ENCODE data around the gene NIPAL4. TPM values are rescaled to one million over a fixed set of nuclear protein-coding genes. Genes with fewer than 3 reads are reported as not detected.

Gene NIPAL4
- total RNA-seq, 1 donor from 2014 or later = 10.8 TPM

DNA sequence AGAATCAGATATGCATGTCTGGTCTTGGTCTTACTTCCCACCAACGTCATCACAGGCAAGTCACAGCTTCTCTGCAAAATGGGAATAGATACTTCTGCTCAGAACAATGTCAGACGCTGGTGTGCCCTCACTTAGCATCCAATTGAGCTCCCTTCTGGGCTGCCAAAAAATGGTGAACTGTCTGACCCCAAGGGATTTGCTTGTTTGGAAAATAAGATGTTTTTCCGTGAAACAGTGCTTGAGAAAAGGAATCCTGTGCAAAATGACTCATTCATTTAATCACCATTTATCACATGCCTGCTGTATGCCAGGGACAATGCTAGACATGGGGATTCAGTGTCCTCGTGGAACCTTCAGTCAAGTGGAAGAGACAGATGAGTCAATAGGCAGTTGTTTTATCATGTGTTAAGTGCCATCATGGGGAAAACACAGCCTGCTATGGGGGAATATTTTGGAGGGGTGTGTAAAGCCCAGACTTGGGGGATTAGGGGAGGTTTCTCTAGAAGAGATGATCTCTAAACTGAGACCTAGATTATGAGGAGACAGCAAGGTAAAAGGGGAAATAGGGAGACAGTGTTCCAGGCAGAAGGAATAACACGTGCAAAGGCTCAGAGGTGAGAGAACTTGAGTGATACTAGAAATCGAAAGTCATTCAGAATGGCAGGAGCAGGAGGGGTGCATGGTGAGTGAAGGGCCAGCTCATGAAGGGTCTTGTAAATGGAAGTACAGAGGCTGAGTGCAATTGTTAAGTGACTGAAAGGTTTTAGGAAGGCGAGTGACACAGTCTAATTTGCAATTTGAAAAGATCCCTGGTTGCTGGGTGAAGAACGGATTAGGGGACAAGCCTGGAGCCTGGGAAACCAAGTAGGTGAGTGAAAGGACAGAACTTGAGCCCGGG lies 3.9 kb downstream of the NIPAL4 start:
- no peak for TF ChIP-seq EZH2 (IDR thresholded peaks at IDR 0.05; ENCODE audit: insufficient read depth, low read length)
- TF ChIP-seq, protein P1, sequence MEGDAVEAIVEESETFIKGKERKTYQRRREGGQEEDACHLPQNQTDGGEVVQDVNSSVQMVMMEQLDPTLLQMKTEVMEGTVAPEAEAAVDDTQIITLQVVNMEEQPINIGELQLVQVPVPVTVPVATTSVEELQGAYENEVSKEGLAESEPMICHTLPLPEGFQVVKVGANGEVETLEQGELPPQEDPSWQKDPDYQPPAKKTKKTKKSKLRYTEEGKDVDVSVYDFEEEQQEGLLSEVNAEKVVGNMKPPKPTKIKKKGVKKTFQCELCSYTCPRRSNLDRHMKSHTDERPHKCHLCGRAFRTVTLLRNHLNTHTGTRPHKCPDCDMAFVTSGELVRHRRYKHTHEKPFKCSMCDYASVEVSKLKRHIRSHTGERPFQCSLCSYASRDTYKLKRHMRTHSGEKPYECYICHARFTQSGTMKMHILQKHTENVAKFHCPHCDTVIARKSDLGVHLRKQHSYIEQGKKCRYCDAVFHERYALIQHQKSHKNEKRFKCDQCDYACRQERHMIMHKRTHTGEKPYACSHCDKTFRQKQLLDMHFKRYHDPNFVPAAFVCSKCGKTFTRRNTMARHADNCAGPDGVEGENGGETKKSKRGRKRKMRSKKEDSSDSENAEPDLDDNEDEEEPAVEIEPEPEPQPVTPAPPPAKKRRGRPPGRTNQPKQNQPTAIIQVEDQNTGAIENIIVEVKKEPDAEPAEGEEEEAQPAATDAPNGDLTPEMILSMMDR (IDR thresholded peaks at IDR 0.05; ENCODE audit: insufficient read depth, low read depth, low read length) = no peak
- H3K27ac ChIP-seq (ENCODE audit: low read depth, low read length) = peak overlapping the region; percentile 62
- H3K4me2 ChIP-seq (ENCODE audit: low read length) = peak overlapping the region; percentile 57
- H3K4me3 Mint-ChIP-seq (ENCODE audit: unreplicated experiment) = peak overlapping the region; percentile 48
- peaks cover 10% of the 10 kb centered on the region for H3K27me3 Mint-ChIP-seq (ENCODE audit: low read depth, unreplicated experiment)
- no peaks in the 10 kb centered on the region for H3K36me3 ChIP-seq (ENCODE audit: insufficient read depth, low read length)
- peaks cover 2% of the 10 kb centered on the region for H3K36me3 Mint-ChIP-seq (ENCODE audit: low read depth, unreplicated experiment)
- no peak overlapping the region for H3K4me3 ChIP-seq (ENCODE audit: insufficient read depth, low read depth, low read length)
- no peaks in the 10 kb centered on the region for H3K9me3 ChIP-seq (ENCODE audit: insufficient read depth, low read depth, low read length)
- peak overlapping the region; percentile 42 for H3K9ac ChIP-seq (ENCODE audit: low read length)
- peaks cover 25% of the 10 kb centered on the region for H3K4me1 Mint-ChIP-seq (ENCODE audit: low read depth, unreplicated experiment)
- no peaks in the 10 kb centered on the region for H3K27me3 ChIP-seq (ENCODE audit: insufficient read depth, low read length)
- H2AFZ ChIP-seq (ENCODE audit: low read depth, low read length) = no peak overlapping the region
- H3K79me2 ChIP-seq (ENCODE audit: insufficient read depth, low read length) = no peaks in the 10 kb centered on the region
- no peaks in the 10 kb centered on the region for H4K20me1 ChIP-seq (ENCODE audit: insufficient read depth, low read length)
- FAIRE-seq (no peak), DNase-seq (ENCODE audit: low read depth) (peak; percentile 73)
- H3K9me3 Mint-ChIP-seq (ENCODE audit: unreplicated experiment) = no peaks in the 10 kb centered on the region
- peak overlapping the region; percentile 44 for H3K27ac Mint-ChIP-seq (ENCODE audit: unreplicated experiment)
- H3K4me1 ChIP-seq (ENCODE audit: insufficient read depth, low read length) = peaks cover 28% of the 10 kb centered on the region

DNA sequence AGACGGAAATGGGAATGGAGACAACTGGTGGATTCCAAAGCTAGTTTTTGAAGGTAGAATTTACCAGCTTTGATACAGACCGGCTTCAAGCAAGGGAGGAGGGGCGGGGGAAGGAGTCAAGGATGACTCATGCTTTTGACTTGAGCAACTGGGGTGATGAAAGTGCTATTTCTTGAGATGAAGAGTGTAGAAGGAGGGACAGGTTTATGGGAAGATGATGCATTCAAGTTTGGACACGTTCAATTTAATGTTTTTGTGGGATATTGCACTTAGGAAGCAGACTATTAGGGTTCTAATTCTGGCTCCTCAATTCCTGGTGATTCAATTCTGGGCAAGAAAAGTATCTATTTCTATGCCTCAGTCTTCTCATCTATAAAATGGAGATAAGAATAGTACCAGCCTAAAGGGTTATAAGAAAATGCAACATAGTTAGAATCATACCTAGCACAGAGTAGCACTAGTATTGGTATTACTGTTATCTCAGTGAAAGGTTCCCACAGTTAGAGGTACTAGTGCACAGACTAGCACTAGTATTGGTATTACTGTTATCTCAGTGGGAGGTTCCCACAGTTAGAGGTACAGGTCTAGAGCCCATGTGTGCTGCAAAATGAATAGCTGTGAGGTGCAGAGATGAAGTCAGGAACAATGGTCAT lies 4.6 kb downstream of the NIPAL4 start:
- no peak overlapping the region for H2AFZ ChIP-seq (ENCODE audit: low read depth, low read length)

More for the DNA sequence above, 4.6 kb downstream of the NIPAL4 start:
- peak overlapping the region; percentile 44 for H3K27ac Mint-ChIP-seq (ENCODE audit: unreplicated experiment)
- DNase-seq (ENCODE audit: low read depth) (peak; percentile 84), FAIRE-seq (peak; percentile 99)
- Histone ChIP-seq H3K4me3 (ENCODE audit: insufficient read depth, low read depth, low read length) (no peak overlapping the region), H3K4me2 (ENCODE audit: low read length) (peak overlapping the region; percentile 57), H3K36me3 (ENCODE audit: insufficient read depth, low read length) (no peaks in the 10 kb centered on the region), H3K27me3 (ENCODE audit: insufficient read depth, low read length) (no peaks in the 10 kb centered on the region), H4K20me1 (ENCODE audit: insufficient read depth, low read length) (no peaks in the 10 kb centered on the region), H3K27ac (ENCODE audit: low read depth, low read length) (peak overlapping the region; percentile 62), H3K4me1 (ENCODE audit: insufficient read depth, low read length) (peaks cover 28% of the 10 kb centered on the region), H3K9me3 (ENCODE audit: insufficient read depth, low read depth, low read length) (no peaks in the 10 kb centered on the region), H3K9ac (ENCODE audit: low read length) (peak overlapping the region; percentile 42), H3K79me2 (ENCODE audit: insufficient read depth, low read length) (no peaks in the 10 kb centered on the region)
- H3K27me3 Mint-ChIP-seq (ENCODE audit: low read depth, unreplicated experiment) = peaks cover 10% of the 10 kb centered on the region
- peaks cover under 1% of the 10 kb centered on the region for H3K9me3 Mint-ChIP-seq (ENCODE audit: unreplicated experiment)
- H3K4me3 Mint-ChIP-seq (ENCODE audit: unreplicated experiment) = no peak overlapping the region
- H3K36me3 Mint-ChIP-seq (ENCODE audit: low read depth, unreplicated experiment) = peaks cover 2% of the 10 kb centered on the region
- peaks cover 26% of the 10 kb centered on the region for H3K4me1 Mint-ChIP-seq (ENCODE audit: low read depth, unreplicated experiment)
- no peak for TF ChIP-seq EZH2 (IDR thresholded peaks at IDR 0.05; ENCODE audit: insufficient read depth, low read length)
- TF ChIP-seq, protein P1 (IDR thresholded peaks at IDR 0.05; ENCODE audit: insufficient read depth, low read depth, low read length) = no peak

Measured in astrocyte (in vitro differentiated cells and primary cell).